Dendritic cell treated with granulocyte-macrophage colony-stimulating factor and Interleukin-4, amounts not matched to agents 40 ng/mL and 50 ng/mL, for 4 days (primary cell): ENCODE measurements around the gene TJP1.
"Not testable (repeated sequence)": the region's sequence is repeated elsewhere in the genome, so short reads cannot be mapped to it uniquely, and the experiment has no call there.

Experiments
- H3K27ac Mint-ChIP-seq: one replicate; pipeline ENCODE4 v1.8.0; 2022; ENCODE audit warnings: mild to moderate bottlenecking, mixed read lengths
- H3K27me3 Mint-ChIP-seq: one replicate; pipeline ENCODE4 v1.8.0; 2022; ENCODE audit warnings: mild to moderate bottlenecking, mixed read lengths
- H3K36me3 Mint-ChIP-seq: one replicate; pipeline ENCODE4 v1.8.0; 2022; ENCODE audit warnings: low read depth, mixed read lengths
- H3K4me1 Mint-ChIP-seq: one replicate; pipeline ENCODE4 v1.8.0; 2022; ENCODE audit warnings: low read depth, mixed read lengths
- H3K4me3 Mint-ChIP-seq: one replicate; pipeline ENCODE4 v1.8.0; 2022; ENCODE audit warnings: mild to moderate bottlenecking, moderate library complexity, mixed read lengths
- H3K9me3 Mint-ChIP-seq: one replicate; pipeline ENCODE4 v1.8.0; 2022; ENCODE audit warnings: mixed read lengths
- intact Hi-C: fragments of 100-400 bp; cut with micrococcal nuclease; formaldehyde crosslinking; loops from one replicate; pipeline ENCODE4 v1.15.0; 2022

Gene TJP1

GRCh38 chr15:29774900-29775299 is 47.4 kb downstream of the TJP1 start:
- no peak overlapping the region for H3K27ac Mint-ChIP-seq
- H3K27me3 Mint-ChIP-seq: no peaks in the 10 kb centered on the region
- no peaks in the 10 kb centered on the region for H3K36me3 Mint-ChIP-seq
- no peaks in the 10 kb centered on the region for H3K9me3 Mint-ChIP-seq
- no peaks in the 10 kb centered on the region for H3K4me1 Mint-ChIP-seq
- intact Hi-C loops: no loop called here
- H3K4me3 Mint-ChIP-seq: no peak overlapping the region

- H3K36me3 Mint-ChIP-seq: no peaks in the 10 kb centered on the region
- intact Hi-C loops: no loop called here
- no peak overlapping the region for H3K4me3 Mint-ChIP-seq
- no peak overlapping the region for H3K27ac Mint-ChIP-seq
- H3K27me3 Mint-ChIP-seq: no peaks in the 10 kb centered on the region
- H3K9me3 Mint-ChIP-seq: no peaks in the 10 kb centered on the region
- no peaks in the 10 kb centered on the region for H3K4me1 Mint-ChIP-seq
These were observed 48.5 kb downstream of the TJP1 start for GRCh38 chr15:29773816-29774215.

- Mint-ChIP-seq H3K4me1 (no peaks in the 10 kb centered on the region), H3K36me3 (no peaks in the 10 kb centered on the region), H3K27ac (no peak overlapping the region), H3K27me3 (no peaks in the 10 kb centered on the region), H3K9me3 (no peaks in the 10 kb centered on the region), H3K4me3 (no peak overlapping the region)
- intact Hi-C loops: no loop called here
These were observed 49.3 kb downstream of the TJP1 start for GRCh38 chr15:29773000-29773399.

- Mint-ChIP-seq H3K27ac (no peak overlapping the region), H3K27me3 (no peaks in the 10 kb centered on the region), H3K36me3 (no peaks in the 10 kb centered on the region), H3K4me1 (no peaks in the 10 kb centered on the region), H3K9me3 (no peaks in the 10 kb centered on the region), H3K4me3 (no peak overlapping the region)
- intact Hi-C loops: no loop called here
These were observed 51.5 kb downstream of the TJP1 start for GRCh38 chr15:29770796-29771195.

GRCh38 chr15:29765898-29766527 is 56.3 kb downstream of the TJP1 start:
- Mint-ChIP-seq H3K36me3 (no peaks in the 10 kb centered on the region), H3K27me3 (peaks cover 3% of the 10 kb centered on the region), H3K4me3 (no peak overlapping the region), H3K4me1 (no peaks in the 10 kb centered on the region), H3K9me3 (no peaks in the 10 kb centered on the region), H3K27ac (no peak overlapping the region)
- intact Hi-C loops: no loop called here

DNA sequence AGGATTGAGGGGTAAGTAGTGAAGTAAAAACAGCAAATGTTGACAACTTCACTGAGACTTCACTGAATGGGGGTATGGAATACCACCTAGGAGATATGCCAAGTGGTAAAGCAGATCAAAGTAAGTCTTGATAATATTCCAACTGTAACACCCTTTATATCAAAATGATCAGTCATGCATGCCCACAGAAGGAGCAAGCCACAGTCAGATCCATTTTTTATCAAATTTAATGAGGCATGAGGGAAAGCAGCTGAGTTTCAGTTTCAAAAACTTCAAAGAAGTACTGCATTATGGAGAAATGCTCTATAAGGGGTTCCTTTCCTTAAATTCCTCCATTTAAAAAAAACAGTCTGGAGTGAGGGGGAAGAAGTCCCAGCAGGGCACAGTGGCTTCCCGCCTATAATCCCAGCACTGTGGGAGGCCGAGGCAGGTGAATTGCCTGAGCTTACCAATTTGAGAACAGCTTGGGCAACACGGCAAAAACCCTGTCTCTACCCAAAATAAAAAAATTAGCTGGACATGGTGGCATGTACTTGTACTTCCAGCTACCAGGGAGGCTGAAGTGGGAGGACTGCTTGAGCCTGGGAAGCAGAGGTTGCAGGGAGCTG is 56.9 kb downstream of the TJP1 start:
- intact Hi-C loops: no loop called here
- no peaks in the 10 kb centered on the region for H3K9me3 Mint-ChIP-seq
- no peak overlapping the region for H3K27ac Mint-ChIP-seq
- no peaks in the 10 kb centered on the region for H3K36me3 Mint-ChIP-seq
- H3K27me3 Mint-ChIP-seq: peaks cover 3% of the 10 kb centered on the region
- no peaks in the 10 kb centered on the region for H3K4me1 Mint-ChIP-seq
- no peak overlapping the region for H3K4me3 Mint-ChIP-seq

- Mint-ChIP-seq H3K9me3 (no peaks in the 10 kb centered on the region), H3K36me3 (no peaks in the 10 kb centered on the region), H3K4me1 (no peaks in the 10 kb centered on the region), H3K27me3 (no peaks in the 10 kb centered on the region), H3K4me3 (no peak overlapping the region), H3K27ac (no peak overlapping the region)
- intact Hi-C loops: no loop called here
These were observed 62.7 kb downstream of the TJP1 start for GRCh38 chr15:29759596-29759995.

- intact Hi-C loops: no loop called here
- H3K4me1 Mint-ChIP-seq: no peaks in the 10 kb centered on the region
- no peaks in the 10 kb centered on the region for H3K27me3 Mint-ChIP-seq
- no peaks in the 10 kb centered on the region for H3K9me3 Mint-ChIP-seq
- H3K4me3 Mint-ChIP-seq: no peak overlapping the region
- H3K27ac Mint-ChIP-seq: no peak overlapping the region
- H3K36me3 Mint-ChIP-seq: no peaks in the 10 kb centered on the region
These were observed 65.7 kb downstream of the TJP1 start for GRCh38 chr15:29756358-29757267.

DNA sequence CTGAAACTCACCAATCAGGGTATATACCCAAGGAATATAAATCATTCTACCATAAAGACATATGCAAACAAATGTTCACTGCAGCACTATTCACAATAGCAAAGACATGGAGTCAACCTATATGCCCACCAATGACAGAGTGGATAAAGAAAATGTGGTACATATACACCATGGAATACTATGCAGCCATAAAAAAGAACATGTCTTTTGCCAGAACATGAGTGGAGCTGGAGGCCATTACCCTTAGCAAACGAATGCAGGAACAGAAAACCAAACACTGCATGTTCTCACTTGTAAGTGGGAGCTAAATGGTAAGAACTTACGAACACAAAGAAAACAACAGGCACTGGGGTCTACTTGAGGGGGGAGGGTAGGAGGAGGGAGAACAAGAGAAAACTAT is 68.3 kb downstream of the TJP1 start:
- intact Hi-C loops, H3K27ac Mint-ChIP-seq, H3K9me3 Mint-ChIP-seq, H3K36me3 Mint-ChIP-seq, H3K4me3 Mint-ChIP-seq, H3K27me3 Mint-ChIP-seq, H3K4me1 Mint-ChIP-seq: not testable (repeated sequence)

DNA sequence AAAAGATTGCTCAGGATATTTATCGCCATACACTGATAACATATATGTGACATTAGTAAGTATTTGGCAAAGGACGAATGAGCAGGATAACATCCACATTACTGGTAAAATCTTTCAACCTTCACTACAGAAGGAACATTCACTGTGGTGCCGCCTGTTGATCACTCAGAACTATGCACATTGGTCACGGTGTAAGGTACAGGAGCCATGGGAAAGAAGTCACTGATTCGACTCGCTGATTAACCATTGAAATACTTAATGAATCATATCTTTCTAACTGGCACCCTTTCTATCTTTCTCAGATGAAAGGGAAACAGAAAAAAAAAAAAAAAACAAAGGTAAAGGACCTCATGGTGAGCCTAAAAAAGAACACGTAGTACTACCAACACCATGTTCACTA is 68.8 kb downstream of the TJP1 start:
- no peaks in the 10 kb centered on the region for H3K4me1 Mint-ChIP-seq
- H3K9me3 Mint-ChIP-seq: no peaks in the 10 kb centered on the region
- H3K4me3 Mint-ChIP-seq: no peak overlapping the region
- no peaks in the 10 kb centered on the region for H3K27me3 Mint-ChIP-seq
- intact Hi-C loops: no loop called here
- no peaks in the 10 kb centered on the region for H3K36me3 Mint-ChIP-seq
- H3K27ac Mint-ChIP-seq: no peak overlapping the region

DNA sequence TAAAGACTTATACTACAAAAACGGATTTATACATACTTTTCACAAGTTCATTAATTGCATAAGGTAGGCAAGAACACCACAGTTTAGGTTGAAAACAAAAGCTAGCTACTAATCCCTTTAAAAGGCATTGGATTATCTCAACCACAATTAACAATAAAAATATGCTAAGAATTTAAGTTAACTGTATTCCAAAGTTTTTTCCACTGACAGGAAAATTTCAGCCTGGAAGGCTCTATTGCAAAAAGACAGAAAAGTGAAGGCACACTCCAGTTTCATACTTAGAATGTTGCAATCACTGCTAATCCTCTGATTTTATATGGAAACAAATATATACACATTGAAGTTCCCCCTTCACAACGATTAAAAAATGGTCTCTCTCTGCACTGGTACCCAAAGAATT is 71.5 kb downstream of the TJP1 start:
- Mint-ChIP-seq H3K4me1 (no peaks in the 10 kb centered on the region), H3K36me3 (no peaks in the 10 kb centered on the region), H3K4me3 (no peak overlapping the region), H3K9me3 (no peaks in the 10 kb centered on the region), H3K27me3 (no peaks in the 10 kb centered on the region), H3K27ac (no peak overlapping the region)
- intact Hi-C loops: no loop called here

DNA sequence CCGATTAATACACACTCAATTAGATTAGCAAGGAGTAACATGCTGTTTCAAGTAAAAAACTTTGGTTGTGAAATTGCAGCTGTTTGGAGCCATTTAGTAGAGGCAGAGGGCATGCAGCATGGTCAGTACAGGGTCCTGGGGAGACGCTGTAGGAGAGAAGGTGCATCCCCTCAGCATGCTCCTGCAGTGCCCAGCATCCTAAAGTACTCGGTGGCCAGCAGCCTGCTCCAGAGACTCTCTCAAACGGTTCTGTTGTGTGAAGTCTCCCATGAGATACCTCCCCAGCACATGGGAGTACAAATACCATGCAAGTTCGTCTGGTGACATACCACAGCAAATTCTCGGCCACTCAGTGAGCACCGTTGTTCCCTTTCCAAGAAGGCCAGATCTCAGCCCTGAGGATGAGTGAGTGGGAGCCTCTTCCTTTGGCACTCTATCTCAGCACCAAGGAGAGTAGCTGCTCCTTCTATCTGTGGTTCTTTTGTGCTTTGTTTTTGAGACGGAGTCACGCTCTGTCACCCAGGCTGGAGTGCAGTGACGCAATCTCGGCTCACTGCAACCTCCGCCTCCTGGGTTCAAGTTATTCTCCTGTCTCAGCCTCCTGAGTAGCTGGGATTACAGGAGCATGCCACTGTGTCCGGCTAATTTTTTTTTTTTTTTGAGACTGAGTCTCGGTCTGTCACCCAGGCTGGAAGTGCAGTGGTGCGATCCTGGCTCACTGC is 72.7 kb downstream of the TJP1 start:
- H3K4me1 Mint-ChIP-seq: no peaks in the 10 kb centered on the region
- no peak overlapping the region for H3K27ac Mint-ChIP-seq
- intact Hi-C loops: loop anchor here (5.0 to 10.0 kb wide), 2 partner anchors 178 to 325 kb away; no protein-coding TSS in a partner anchor
- no peaks in the 10 kb centered on the region for H3K9me3 Mint-ChIP-seq
- no peak overlapping the region for H3K4me3 Mint-ChIP-seq
- H3K36me3 Mint-ChIP-seq: no peaks in the 10 kb centered on the region
- H3K27me3 Mint-ChIP-seq: no peaks in the 10 kb centered on the region

- Mint-ChIP-seq H3K4me1 (no peaks in the 10 kb centered on the region), H3K4me3 (no peak overlapping the region), H3K27me3 (peaks cover 2% of the 10 kb centered on the region), H3K36me3 (no peaks in the 10 kb centered on the region), H3K27ac (no peak overlapping the region), H3K9me3 (no peaks in the 10 kb centered on the region)
- intact Hi-C loops: loop anchor here (5.0 to 10.0 kb wide), 2 partner anchors 179 to 327 kb away; no protein-coding TSS in a partner anchor
These were observed 74.3 kb downstream of the TJP1 start for GRCh38 chr15:29747837-29748417.
